Stomach (tissue), 19 donors: ENCODE results near the gene NPNT. TPM values are rescaled to one million over a fixed set of nuclear protein-coding genes. Genes with fewer than 3 reads are reported as not detected.
"Not testable (repeated sequence)": the region's sequence is repeated elsewhere in the genome, so short reads cannot be mapped to it uniquely, and the experiment has no call there.

Source experiments
- DNase-seq, 2 donors: peaks; one replicate each; pipeline versions ENCODE4 v3.0.0 to v3.0.0-alpha.2; 2013 to 2019
- H3K27ac ChIP-seq, 5 donors: fragments of 200-600 bp in 4 of 5; sonication (generic) in 4 of 5; one replicate each; pipeline ENCODE4 v1.5.1; 2013 to 2019; ENCODE audit warnings: mild to moderate bottlenecking in 1 of 5, moderate library complexity in 1 of 5
- H3K27me3 ChIP-seq, 3 donors: fragments of 200-600 bp; sonication (generic); one replicate each; pipeline ENCODE4 v1.5.1; 2017 to 2019; ENCODE audit warnings: mixed run types in 1 of 3
- H3K36me3 ChIP-seq, 4 donors: fragments of 200-600 bp; sonication (generic); 1 replicate in 3 of 4; 2 replicates in 1 of 4; pipeline ENCODE4 v1.5.1; 2016 to 2019
- H3K4me1 ChIP-seq, 4 donors: fragments of 200-600 bp; sonication (generic); one replicate each; pipeline ENCODE4 v1.5.1; 2016 to 2019
- H3K4me3 ChIP-seq, 4 donors: fragments of 200-600 bp; sonication (generic) in 3 of 4; one replicate each; pipeline ENCODE4 v1.5.1; 2016 to 2019; ENCODE audit warnings: mild to moderate bottlenecking in 1 of 4
- H3K9me3 ChIP-seq, 4 donors: fragments of 200-600 bp; sonication (generic); one replicate each; pipeline ENCODE4 v1.5.1; 2016 to 2019
- CTCF ChIP-seq, 7 experiments: fragments of 450-650 bp in 4 of 7; fragments of 200-600 bp in 3 of 7; sonication (generic) in 3 of 7; IDR thresholded peaks; one replicate each; pipeline ENCODE4 v1.5.1; 2016 to 2019; ENCODE audit warnings: antibody characterized with exemption in 7 of 7, control low read depth in 2 of 7, mild to moderate bottlenecking in 1 of 7
- EP300 ChIP-seq: sonication (generic); formaldehyde crosslinking; IDR thresholded peaks from one replicate; pipeline ENCODE4 v1.6.1; 2017; ENCODE audit warnings: antibody characterized with exemption
- POLR2A ChIP-seq, 4 donors: fragments of 450-650 bp; IDR thresholded peaks; one replicate each; pipeline ENCODE4 v1.6.1; 2016; ENCODE audit warnings: antibody characterized with exemption in 4 of 4, control low read depth in 2 of 4, mild to moderate bottlenecking in 1 of 4, moderate library complexity in 1 of 4
- POLR2AphosphoS5 ChIP-seq, 3 donors: sonication (generic); formaldehyde crosslinking; IDR thresholded peaks; one replicate each; pipeline ENCODE4 v1.6.1; 2016; ENCODE audit warnings: antibody characterized with exemption in 3 of 3
- WGBS, 5 donors: extraction: QIAGEN DNeasy Blood & Tissue Kit in 3 of 5; methylation state at CpG; one replicate each; pipeline versions ENCODE4 v1.1.5 to v1.1.7; 2013 to 2018; 5-methylcytosine and 5-hydroxymethylcytosine counted together
- intact Hi-C: fragments of 100-400 bp; cut with DNase I; formaldehyde crosslinking; loops from one replicate; pipeline ENCODE4 v1.15.1; 2023; ENCODE audit warnings: low total_unique reads
- long read RNA-seq, 10 donors: transcript quantifications; one replicate each; lab custom pipeline, GENCODE V29; 2026
- polyA plus RNA-seq, 3 donors: library from polyadenylated mRNA; stranded (reverse); fragments of 200-250 nt; gene quantifications; one replicate each; pipeline ENCODE4 v1.2.3, GENCODE V29; 2013
- total RNA-seq, 5 donors: library from RNA; depleted of rRNA; stranded (reverse); fragments of >200 nt; gene quantifications; one replicate each; pipeline versions ENCODE4 v1.1.0 to v1.2.3, GENCODE V29; 2014 to 2016
- donor health status: healthy with polysubstance abuse.
- donor health status: Bipolar disorder and iron deficiency.
- donor health status: healthy.

Gene NPNT
- 10 to 100 TPM in 4 of 5 donors, not detected in 1; 11.6 to 32.9 (median 12.6) TPM for total RNA-seq
- polyA plus RNA-seq = 10 to 100 TPM in 1 of 3 donors, 1 to 10 TPM in 2; 3.7 to 25.7 (median 4.7) TPM
- long read RNA-seq, donor 1, full-length matches to known transcripts = 4 of 4 reads
- long read RNA-seq, donor 1, partial matches to known transcripts = 0 of 4 reads
- long read RNA-seq, donor 1, other reads (novel, unspliced or antisense) = 0 of 4 reads
- long read RNA-seq, donor 2, full-length matches to known transcripts = 2 of 2 reads
- long read RNA-seq, donor 2, partial matches to known transcripts = 0 of 2 reads
- long read RNA-seq, donor 2, other reads (novel, unspliced or antisense) = 0 of 2 reads
- long read RNA-seq, donor 3, full-length matches to known transcripts = 2 of 2 reads
- long read RNA-seq, donor 3, partial matches to known transcripts = 0 of 2 reads
- long read RNA-seq, donor 3, other reads (novel, unspliced or antisense) = 0 of 2 reads
- long read RNA-seq, donor 4, full-length matches to known transcripts = 1 of 1 reads
- long read RNA-seq, donor 4, partial matches to known transcripts = 0 of 1 reads
- long read RNA-seq, donor 4, other reads (novel, unspliced or antisense) = 0 of 1 reads
- long read RNA-seq, donor 5, full-length matches to known transcripts = 2 of 7 reads
- long read RNA-seq, donor 5, partial matches to known transcripts = 5 of 7 reads
- long read RNA-seq, donor 5, other reads (novel, unspliced or antisense) = 0 of 7 reads
- long read RNA-seq, donor 6, full-length matches to known transcripts = 4 of 9 reads
- long read RNA-seq, donor 6, partial matches to known transcripts = 5 of 9 reads
- long read RNA-seq, donor 6, other reads (novel, unspliced or antisense) = 0 of 9 reads
- long read RNA-seq, donor 7, full-length matches to known transcripts = 1 of 6 reads
- long read RNA-seq, donor 7, partial matches to known transcripts = 5 of 6 reads
- long read RNA-seq, donor 7, other reads (novel, unspliced or antisense) = 0 of 6 reads
- long read RNA-seq, donor 8, full-length matches to known transcripts = 2 of 2 reads
- long read RNA-seq, donor 8, partial matches to known transcripts = 0 of 2 reads
- long read RNA-seq, donor 8, other reads (novel, unspliced or antisense) = 0 of 2 reads
- long read RNA-seq, donor 9, full-length matches to known transcripts = 2 of 2 reads
- long read RNA-seq, donor 9, partial matches to known transcripts = 0 of 2 reads
- long read RNA-seq, donor 9, other reads (novel, unspliced or antisense) = 0 of 2 reads
- long read RNA-seq, donor 10, full-length matches to known transcripts = 5 of 5 reads
- long read RNA-seq, donor 10, partial matches to known transcripts = 0 of 5 reads
- long read RNA-seq, donor 10, other reads (novel, unspliced or antisense) = 0 of 5 reads

DNA sequence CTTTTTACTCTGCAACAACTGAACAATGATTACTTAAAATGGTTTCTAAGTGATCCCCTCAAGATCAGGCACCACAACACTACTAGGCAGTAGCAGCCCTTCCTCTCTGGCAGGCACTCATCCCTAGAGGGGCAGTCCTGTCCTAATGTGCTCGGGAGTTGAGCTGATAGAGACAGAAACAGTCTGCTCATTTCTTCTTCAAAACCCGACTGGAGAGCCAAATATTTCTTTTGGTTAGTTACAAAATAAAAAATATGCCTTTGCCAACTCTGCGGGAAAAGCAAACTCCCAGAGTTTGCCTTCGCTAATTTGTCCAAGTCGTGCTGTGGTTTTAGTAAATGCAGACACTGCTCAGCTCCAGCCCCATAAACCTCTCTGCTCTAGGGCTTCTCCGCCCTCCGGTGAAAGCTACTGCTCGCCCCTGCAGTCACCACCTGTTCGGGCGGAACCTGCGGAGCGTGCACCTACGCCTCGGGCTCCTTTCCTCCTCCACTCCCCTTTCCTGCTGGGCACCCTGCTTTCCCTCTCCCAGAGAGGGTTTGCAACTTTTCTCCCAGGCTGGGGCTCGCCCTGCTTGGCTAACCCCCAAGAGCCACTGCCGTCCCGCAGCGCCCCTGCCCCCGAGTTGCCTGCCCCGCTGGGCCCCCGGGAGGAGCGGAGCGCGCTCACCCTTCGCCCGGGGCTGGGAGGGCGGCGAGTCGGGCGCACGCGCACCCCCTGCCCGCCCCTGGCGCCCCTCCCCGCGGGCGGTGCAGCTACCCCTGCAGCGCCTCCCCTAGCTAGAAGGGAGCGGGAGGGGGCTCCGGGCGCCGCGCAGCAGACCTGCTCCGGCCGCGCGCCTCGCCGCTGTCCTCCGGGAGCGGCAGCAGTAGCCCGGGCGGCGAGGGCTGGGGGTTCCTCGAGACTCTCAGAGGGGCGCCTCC, at the start of gene NPNT:
Gene NPNT, plus strand, starts transcription at position 812 of the 923 bp plus-strand sequence. CDS start 182 bp downstream, outside the sequence.
- Histone ChIP-seq H3K4me1 (peaks cover 13 to 37% (median 23%) of the 10 kb centered on the region in 4 donors), H3K27me3 (peaks cover 0 to 23% (median 20%) of the 10 kb centered on the region in 3 donors), H3K9me3 (no peaks in the 10 kb centered on the region), H3K36me3 (no peaks in the 10 kb centered on the region), H3K27ac (peak within 1 kb of the TSS in 4 of 5 donors; percentile 7 to 69 (median 33)), H3K4me3 (peak within 1 kb of the TSS; percentile 60 to 76 (median 61))
- WGBS, 5 donors = 1 to 4% (median 2%) methylated on average over 21 to 56 of the region's 56 CpGs
- peak in 1 of 2 donors; percentile 88 for DNase-seq
- intact Hi-C loops = no loop called here
- no peak for TF ChIP-seq EP300
- TF ChIP-seq POLR2AphosphoS5 (IDR thresholded peaks at IDR 0.05) = no peak

GRCh38 chr4:105845559-105845958, 49.7 kb upstream of the NPNT start:
- no peaks in the 10 kb centered on the region for H3K9me3 ChIP-seq
- peaks cover 0 to 9% (median 2%) of the 10 kb centered on the region in 4 donors for H3K36me3 ChIP-seq
- H3K27me3 ChIP-seq = no peaks in the 10 kb centered on the region
- TF ChIP-seq POLR2AphosphoS5 (IDR thresholded peaks at IDR 0.05) (no peak), CTCF (IDR thresholded peaks at IDR 0.05) (no peak), POLR2A (IDR thresholded peaks at IDR 0.05) (no peak), EP300 (no peak)
- 79 to 94% (median 88%) methylated on average over 3 of the region's 3 CpGs for WGBS, 5 donors
- H3K4me3 ChIP-seq = no peak overlapping the region
- no peak overlapping the region for H3K27ac ChIP-seq
- no peak for DNase-seq
- H3K4me1 ChIP-seq = no peaks in the 10 kb centered on the region
- intact Hi-C loops = no loop called here

DNA sequence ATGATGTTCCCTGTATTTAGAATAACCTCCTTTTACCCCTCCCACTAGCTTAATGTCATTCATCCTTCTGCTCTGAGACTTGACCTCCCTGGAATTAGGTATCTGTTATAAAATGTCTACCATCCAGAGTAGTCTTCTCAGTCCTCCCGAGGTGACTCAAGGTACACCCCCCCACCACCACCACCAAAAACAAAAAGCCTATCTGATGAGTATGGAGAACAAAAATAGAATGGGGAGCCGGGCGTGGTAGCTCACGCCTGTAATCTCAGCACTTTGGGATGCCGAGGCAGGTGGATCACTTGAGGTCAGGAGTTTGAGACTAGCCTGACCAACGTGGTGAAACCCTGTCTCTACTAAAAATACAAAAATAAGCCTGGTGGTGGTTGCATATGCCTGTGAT, 46.9 kb upstream of the NPNT start:
- DNase-seq, H3K36me3 ChIP-seq, intact Hi-C loops, H3K9me3 ChIP-seq, H3K27ac ChIP-seq, H3K4me3 ChIP-seq, H3K4me1 ChIP-seq, H3K27me3 ChIP-seq: not testable (repeated sequence)
- WGBS, 5 donors = 87 to 92% (median 90%) methylated on average over 6 of the region's 6 CpGs

DNA sequence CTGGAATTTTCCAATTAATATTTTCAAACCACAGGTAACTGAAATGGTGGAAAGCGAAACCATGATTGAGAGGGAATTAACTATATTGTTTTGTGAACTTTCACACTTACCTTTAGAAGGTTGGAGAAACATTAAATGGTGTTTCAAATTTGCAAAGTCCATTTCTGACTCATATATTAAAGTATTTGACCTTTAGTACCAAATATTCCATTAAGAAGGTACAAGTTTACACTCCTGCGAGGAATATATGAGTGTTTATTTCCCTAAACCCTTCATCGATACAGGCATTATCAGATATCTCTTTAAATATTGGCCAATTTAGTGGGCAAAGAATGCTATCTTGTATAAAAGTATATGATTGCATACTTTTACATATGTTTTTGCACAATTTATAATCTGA, 44.1 kb upstream of the NPNT start:
- Histone ChIP-seq H3K36me3 (peaks cover 0 to 3% (median 1%) of the 10 kb centered on the region in 4 donors), H3K4me3 (no peak overlapping the region), H3K4me1 (no peaks in the 10 kb centered on the region), H3K27ac (no peak overlapping the region), H3K27me3 (no peaks in the 10 kb centered on the region), H3K9me3 (peaks cover 0 to 9% (median 2%) of the 10 kb centered on the region in 4 donors)
- intact Hi-C loops = no loop called here
- 56 to 68% (median 64%) methylated on average over 3 of the region's 3 CpGs for WGBS, 5 donors
- TF ChIP-seq CTCF (IDR thresholded peaks at IDR 0.05) (no peak), POLR2A (IDR thresholded peaks at IDR 0.05) (no peak), EP300 (no peak), POLR2AphosphoS5 (IDR thresholded peaks at IDR 0.05) (no peak)
- DNase-seq = no peak

DNA sequence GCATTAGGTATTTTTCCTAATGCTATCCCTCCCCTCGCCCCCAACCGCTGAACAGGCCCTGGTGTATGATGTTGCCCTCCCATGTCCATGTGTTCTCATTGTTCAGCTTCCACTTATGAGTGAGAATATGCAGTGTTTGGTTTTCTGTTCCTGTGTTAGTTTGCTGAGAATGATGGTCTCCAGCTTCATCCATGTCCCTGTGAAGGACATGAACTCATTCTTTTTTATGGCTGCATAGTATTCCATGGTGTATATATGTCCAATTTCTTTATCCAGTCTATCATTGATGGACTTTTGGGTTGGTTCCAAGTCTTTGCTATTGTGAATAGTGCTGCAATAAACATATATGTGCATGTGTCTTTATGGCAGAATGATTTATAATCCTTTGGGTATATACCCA, 43.0 kb upstream of the NPNT start:
- H3K4me3 ChIP-seq, H3K36me3 ChIP-seq, intact Hi-C loops, DNase-seq, H3K27ac ChIP-seq, H3K4me1 ChIP-seq, H3K27me3 ChIP-seq: not testable (repeated sequence)
- 95 to 100% (median 96%) methylated on average over 2 of the region's 2 CpGs for WGBS, 5 donors
- H3K9me3 ChIP-seq = peaks cover 0 to 13% (median 3%) of the 10 kb centered on the region in 4 donors
